Gastroesophageal sphincter (tissue), 4 donors: ENCODE measurements around the gene EFEMP2. TPM values are rescaled to one million over a fixed set of nuclear protein-coding genes. Genes with fewer than 3 reads are reported as not detected.

Source experiments
- ATAC-seq: fragments of 150-250 bp; one replicate; pipeline ENCODE4 v1.9.1; 2016; ENCODE audit warnings: mild to moderate bottlenecking, moderate library complexity
- H3K27ac ChIP-seq, 4 donors: fragments of 200-600 bp; sonication (generic) in 3 of 4; 1 replicate in 3 of 4; 2 replicates in 1 of 4; pipeline ENCODE4 v1.5.1; 2016 to 2019
- H3K27me3 ChIP-seq: fragments of 200-600 bp; sonication (generic); one replicate; pipeline ENCODE4 v1.5.1; 2019
- H3K36me3 ChIP-seq, 2 donors: fragments of 200-600 bp; sonication (generic); one replicate each; pipeline ENCODE4 v1.5.1; 2019; ENCODE audit warnings: control low read depth in 1 of 2
- H3K4me1 ChIP-seq, 3 donors: fragments of 200-600 bp; sonication (generic); 1 replicate in 2 of 3; 2 replicates in 1 of 3; pipeline ENCODE4 v1.5.1; 2016 to 2019; ENCODE audit warnings: control low read depth in 2 of 3
- H3K4me3 ChIP-seq, 2 donors: fragments of 200-600 bp; sonication (generic); one replicate each; pipeline ENCODE4 v1.5.1; 2019; ENCODE audit warnings: mild to moderate bottlenecking in 1 of 2, moderate library complexity in 1 of 2
- H3K9me3 ChIP-seq, 3 donors: fragments of 200-600 bp; sonication (generic); one replicate each; pipeline ENCODE4 v1.5.1; 2017 to 2019; ENCODE audit warnings: control low read depth in 2 of 3
- EP300 ChIP-seq: sonication (generic); formaldehyde crosslinking; IDR thresholded peaks from one replicate; pipeline ENCODE4 v1.6.1; 2017; ENCODE audit warnings: antibody characterized with exemption, mild to moderate bottlenecking
- POLR2A ChIP-seq, 2 donors: fragments of 450-650 bp; IDR thresholded peaks; one replicate each; pipeline ENCODE4 v1.6.1; 2017; ENCODE audit warnings: antibody characterized with exemption in 2 of 2, mild to moderate bottlenecking in 2 of 2, moderate library complexity in 1 of 2
- POLR2AphosphoS5 ChIP-seq: sonication (generic); formaldehyde crosslinking; IDR thresholded peaks from one replicate; pipeline ENCODE4 v1.6.1; 2017; ENCODE audit warnings: antibody characterized with exemption
- WGBS, 2 donors: methylation state at CpG; one replicate each; pipeline ENCODE4 v1.1.5; 2018; ENCODE audit warnings: low coverage in 1 of 2; 5-methylcytosine and 5-hydroxymethylcytosine counted together
- total RNA-seq, 4 donors: library from RNA; depleted of rRNA; stranded (reverse); fragments of >200 nt; gene quantifications; one replicate each; pipeline ENCODE4 v1.1.0, GENCODE V29; 2016
- TF ChIP-seq, protein P1 (sequence below), 4 experiments: fragments of 200-600 bp in 2 of 4; fragments of 450-650 bp in 2 of 4; sonication (generic) in 1 of 4; IDR thresholded peaks; one replicate each; pipeline ENCODE4 v1.5.1; 2017 to 2019; ENCODE audit warnings: antibody characterized with exemption in 4 of 4, mild to moderate bottlenecking in 2 of 4, moderate library complexity in 2 of 4

EFEMP2 gene
- total RNA-seq, 4 donors from 2014 or later = 55.6 to 92.8 (median 81.2) TPM

DNA sequence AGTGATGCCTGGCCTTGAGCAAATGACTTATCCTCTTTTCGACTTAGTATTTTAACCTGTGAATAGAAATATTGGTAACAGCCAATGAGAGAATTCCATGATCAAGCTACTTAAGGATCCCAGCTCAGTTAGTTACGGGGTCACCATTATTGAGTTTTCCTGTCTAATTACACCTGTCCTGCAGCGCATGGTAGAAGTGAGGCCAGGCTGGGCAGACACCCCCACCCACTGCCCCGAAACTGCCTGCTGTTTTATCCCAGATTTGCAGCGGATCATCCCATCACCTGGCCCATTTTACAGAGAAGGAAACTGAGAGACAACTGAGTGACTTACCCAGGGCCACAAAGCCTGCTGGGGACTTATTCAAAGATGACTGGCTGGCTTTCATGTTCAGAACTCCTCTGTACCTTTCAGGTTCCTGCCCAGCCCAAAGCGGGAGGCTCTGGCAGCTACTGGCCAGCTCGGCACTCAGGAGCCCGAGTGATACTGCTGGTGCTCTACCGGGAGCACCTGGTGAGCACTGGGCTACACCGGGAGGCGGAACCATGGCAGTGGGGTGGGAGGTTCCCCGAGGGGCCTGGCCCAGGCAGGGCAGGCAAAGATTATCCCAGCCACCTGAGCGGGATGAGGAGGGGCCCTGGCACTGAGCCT is 10.9 kb downstream of the EFEMP2 start:
- no peaks in the 10 kb centered on the region for H3K9me3 ChIP-seq
- peaks cover 0 to 51% of the 10 kb centered on the region in 2 donors for H3K36me3 ChIP-seq
- peak overlapping the region in 3 of 4 donors; percentile 90 to 99 (median 97) for H3K27ac ChIP-seq
- no peak for ATAC-seq
- peaks cover 0 to 61% (median 15%) of the 10 kb centered on the region in 3 donors for H3K4me1 ChIP-seq
- no peaks in the 10 kb centered on the region for H3K27me3 ChIP-seq
- 63 to 72% methylated on average over 2 to 4 of the region's 13 CpGs for WGBS, 2 donors
- TF ChIP-seq POLR2A (IDR thresholded peaks at IDR 0.05) (no peak), EP300 (no peak), POLR2AphosphoS5 (no peak)
- TF ChIP-seq, protein P1, sequence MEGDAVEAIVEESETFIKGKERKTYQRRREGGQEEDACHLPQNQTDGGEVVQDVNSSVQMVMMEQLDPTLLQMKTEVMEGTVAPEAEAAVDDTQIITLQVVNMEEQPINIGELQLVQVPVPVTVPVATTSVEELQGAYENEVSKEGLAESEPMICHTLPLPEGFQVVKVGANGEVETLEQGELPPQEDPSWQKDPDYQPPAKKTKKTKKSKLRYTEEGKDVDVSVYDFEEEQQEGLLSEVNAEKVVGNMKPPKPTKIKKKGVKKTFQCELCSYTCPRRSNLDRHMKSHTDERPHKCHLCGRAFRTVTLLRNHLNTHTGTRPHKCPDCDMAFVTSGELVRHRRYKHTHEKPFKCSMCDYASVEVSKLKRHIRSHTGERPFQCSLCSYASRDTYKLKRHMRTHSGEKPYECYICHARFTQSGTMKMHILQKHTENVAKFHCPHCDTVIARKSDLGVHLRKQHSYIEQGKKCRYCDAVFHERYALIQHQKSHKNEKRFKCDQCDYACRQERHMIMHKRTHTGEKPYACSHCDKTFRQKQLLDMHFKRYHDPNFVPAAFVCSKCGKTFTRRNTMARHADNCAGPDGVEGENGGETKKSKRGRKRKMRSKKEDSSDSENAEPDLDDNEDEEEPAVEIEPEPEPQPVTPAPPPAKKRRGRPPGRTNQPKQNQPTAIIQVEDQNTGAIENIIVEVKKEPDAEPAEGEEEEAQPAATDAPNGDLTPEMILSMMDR (IDR thresholded peaks at IDR 0.05) = no peak
- peak overlapping the region; percentile 61 to 95 for H3K4me3 ChIP-seq

DNA sequence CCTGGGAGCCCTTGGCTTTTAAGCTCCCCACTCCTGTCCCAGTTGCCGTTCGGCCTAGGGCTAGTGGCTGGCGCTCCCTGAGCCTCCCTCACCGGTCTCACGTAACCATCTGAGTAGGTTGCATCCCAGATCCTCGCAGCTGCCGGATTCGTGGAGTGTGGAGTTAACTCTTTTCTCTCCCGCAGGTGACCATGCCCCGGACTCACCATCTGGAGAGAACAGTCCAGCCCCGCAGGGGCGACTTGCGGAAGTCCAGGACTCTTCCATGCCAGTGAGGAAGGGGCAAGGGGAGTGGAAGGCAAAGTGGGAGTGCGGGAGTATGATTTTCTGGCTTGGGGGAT is 11.5 kb downstream of the EFEMP2 start:
- H3K9me3 ChIP-seq = no peaks in the 10 kb centered on the region
- no peak for ATAC-seq
- peaks cover 0 to 66% (median 19%) of the 10 kb centered on the region in 3 donors for H3K4me1 ChIP-seq
- H3K4me3 ChIP-seq = peak overlapping the region; percentile 61 to 95
- WGBS, 2 donors = 0 to 25% methylated on average over 1 to 5 of the region's 14 CpGs
- TF ChIP-seq, protein P1 (IDR thresholded peaks at IDR 0.05) = no peak
- TF ChIP-seq POLR2AphosphoS5 = no peak
- no peak for TF ChIP-seq POLR2A (IDR thresholded peaks at IDR 0.05)
- no peak for TF ChIP-seq EP300
- H3K27me3 ChIP-seq = no peaks in the 10 kb centered on the region
- H3K36me3 ChIP-seq = peaks cover 0 to 48% of the 10 kb centered on the region in 2 donors
- peak overlapping the region; percentile 90 to 99 (median 96) for H3K27ac ChIP-seq

DNA sequence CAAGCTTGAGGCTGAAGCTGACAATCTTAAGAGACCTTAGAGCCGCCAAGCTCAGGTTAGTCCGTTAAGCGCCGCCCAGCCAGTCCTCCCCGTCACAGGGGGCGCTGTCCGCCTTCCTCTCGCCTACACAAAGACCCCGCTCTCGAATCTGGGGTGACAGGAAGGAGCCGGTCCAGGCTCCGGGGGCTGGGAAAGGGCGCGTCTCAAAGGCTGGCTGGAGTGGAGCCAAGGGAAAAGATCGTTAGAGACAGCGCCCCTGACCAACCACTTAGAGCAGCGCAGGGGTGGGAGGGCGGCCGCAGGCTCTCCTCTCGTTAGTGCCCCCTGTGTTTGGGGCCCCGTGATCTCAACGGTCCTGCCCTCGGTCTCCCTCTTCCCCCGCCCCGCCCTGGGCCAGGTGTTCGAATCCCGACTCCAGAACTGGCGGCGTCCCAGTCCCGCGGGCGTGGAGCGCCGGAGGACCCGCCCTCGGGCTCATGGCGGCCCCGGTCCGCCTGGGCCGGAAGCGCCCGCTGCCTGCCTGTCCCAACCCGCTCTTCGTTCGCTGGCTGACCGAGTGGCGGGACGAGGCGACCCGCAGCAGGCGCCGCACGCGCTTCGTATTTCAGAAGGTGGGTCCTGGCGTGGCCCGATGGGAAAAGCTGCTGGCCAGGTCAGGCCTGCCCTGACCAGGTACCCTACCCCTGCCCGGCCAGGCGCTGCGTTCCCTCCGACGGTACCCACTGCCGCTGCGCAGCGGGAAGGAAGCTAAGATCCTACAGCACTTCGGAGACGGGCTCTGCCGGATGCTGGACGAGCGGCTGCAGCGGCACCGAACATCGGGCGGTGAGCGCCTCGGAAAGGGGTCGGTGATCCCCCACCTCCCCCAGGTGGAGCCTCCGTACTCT is 12.1 kb downstream of the EFEMP2 start, which contains the start of gene MUS81:
TSS of gene MUS81 (plus strand) at position 156 of the 887 bp plus-strand sequence. CDS start at position 477, 321 bp downstream.
- Histone ChIP-seq H3K9me3 (no peaks in the 10 kb centered on the region), H3K27ac (peak within 1 kb of the TSS; percentile 90 to 99 (median 96)), H3K36me3 (peaks cover 0 to 48% of the 10 kb centered on the region in 2 donors), H3K4me3 (peak within 1 kb of the TSS; percentile 61 to 95), H3K4me1 (peaks cover 0 to 72% (median 25%) of the 10 kb centered on the region in 3 donors), H3K27me3 (no peaks in the 10 kb centered on the region)
- WGBS, 2 donors = no CpG with 5 or more reads among the region's 78 CpGs
- ATAC-seq = peak; percentile 67
- peak; percentile 82 for TF ChIP-seq POLR2AphosphoS5
- no peak for TF ChIP-seq EP300
- TF ChIP-seq POLR2A (IDR thresholded peaks at IDR 0.05) = peak; percentile 42 to 64
- TF ChIP-seq, protein P1 (IDR thresholded peaks at IDR 0.05) = peak in 3 of 4 experiments; percentile 75 to 92 (median 84)

DNA sequence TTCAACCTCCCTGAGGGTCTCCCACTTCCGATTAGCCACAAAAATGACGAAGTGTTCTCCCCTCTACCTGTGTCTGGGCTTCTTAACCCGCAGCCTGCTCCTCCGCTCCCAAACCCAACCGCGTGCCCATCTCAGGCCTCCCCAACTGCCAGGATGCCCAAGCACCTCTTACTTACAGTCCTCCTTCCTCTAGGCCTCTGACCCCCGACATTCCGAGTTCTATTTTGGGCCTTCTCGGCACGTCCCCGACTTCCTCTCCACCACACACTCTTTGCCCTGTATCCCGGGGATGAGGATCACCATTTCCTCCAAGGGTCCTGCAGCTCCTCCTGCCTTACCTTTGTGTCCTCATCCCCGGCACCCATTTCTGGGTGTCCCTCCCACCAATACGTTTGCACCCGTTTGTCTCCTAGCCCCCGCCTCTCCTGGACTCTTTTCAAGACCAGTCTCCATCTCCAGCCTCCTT is 12.8 kb downstream of the EFEMP2 start:
- ATAC-seq = no peak
- peaks cover 0 to 75% (median 28%) of the 10 kb centered on the region in 3 donors for H3K4me1 ChIP-seq
- H3K9me3 ChIP-seq = no peaks in the 10 kb centered on the region
- WGBS, 2 donors = 0 to 1% methylated on average over 5 to 15 of the region's 16 CpGs
- TF ChIP-seq EP300 (no peak), POLR2A (IDR thresholded peaks at IDR 0.05) (no peak), POLR2AphosphoS5 (no peak)
- TF ChIP-seq, protein P1 (IDR thresholded peaks at IDR 0.05) = no peak
- peaks cover 0 to 48% of the 10 kb centered on the region in 2 donors for H3K36me3 ChIP-seq
- peak overlapping the region; percentile 90 to 99 (median 96) for H3K27ac ChIP-seq
- H3K4me3 ChIP-seq = peak overlapping the region; percentile 61 to 95
- H3K27me3 ChIP-seq = no peaks in the 10 kb centered on the region
